Measurements from ENCODE around the gene STON1. TPM values are rescaled to one million over a fixed set of nuclear protein-coding genes. Genes with fewer than 3 reads are reported as not detected.

STON1 gene
- total and polyA plus RNA-seq, 2 of the 8 experiments (the other 6 are each of a cell fraction or from before 2014, with no cell fraction given) = 5.0 to 10.1 TPM

GRCh38 chr2:48541666-48542389 lies 11.9 kb downstream of the STON1 start:
- no peak overlapping the region for H3K27ac ChIP-seq (ENCODE audit: low read depth, low read length)
- H2BK20ac ChIP-seq (ENCODE audit: low read length) = no peak overlapping the region
- H3K56ac ChIP-seq (replicated peaks; ENCODE audit: insufficient read length, low read depth, low read length) = no peak overlapping the region
- no peak overlapping the region for H4K91ac ChIP-seq (replicated peaks; ENCODE audit: insufficient read length, low read length)
- H3K27me3 ChIP-seq (replicated peaks in 1 of 4; ENCODE audit: control insufficient read depth in 3 of 4, extremely low read depth in 1 of 4, insufficient read depth in 3 of 4, low read length in 3 of 4) = no peaks in the 10 kb centered on the region
- TF ChIP-seq SIX5 (IDR thresholded peaks at IDR 0.05; ENCODE audit: low read depth, low read length) (no peak), SRF (IDR thresholded peaks at IDR 0.05; ENCODE audit: low read depth, low read length) (no peak), SP2 (IDR thresholded peaks at IDR 0.05; ENCODE audit: low read length) (no peak), ATF3 (IDR thresholded peaks at IDR 0.05; ENCODE audit: insufficient read depth, low read depth, low read length) (no peak), BRCA1 (IDR thresholded peaks at IDR 0.05; ENCODE audit: low read depth, low read length) (no peak), TAF7 (optimal IDR thresholded peaks at IDR 0.05; ENCODE audit: borderline replicate concordance, low read depth, low read length) (no peak)
- no peaks in the 10 kb centered on the region for H3K79me1 ChIP-seq (ENCODE audit: low read depth, low read length)
- H3K4me2 ChIP-seq (ENCODE audit: insufficient read depth in 1 of 2, low read depth in 2 of 2, low read length in 2 of 2) = no peak overlapping the region
- no peak overlapping the region for H2AK5ac ChIP-seq (ENCODE audit: low read depth, low read length)
- ChIA-PET CTCF (ENCODE audit: partially characterized antibody) (interaction anchor here (0.8 to 0.9 kb wide), 2 partner anchors 16 to 47 kb away, joined by 3 to 7 read pairs; no protein-coding TSS in a partner anchor), POLR2A (ENCODE audit: partially characterized antibody) (interaction anchor here (1.4 kb wide), 1 partner anchor 26 kb away, joined by 3 read pairs; no protein-coding TSS in a partner anchor)
- H4K20me1 ChIP-seq (replicated peaks in 1 of 2; ENCODE audit: control insufficient read depth in 1 of 2, insufficient read depth in 2 of 2, low read length in 2 of 2) = no peaks in the 10 kb centered on the region
- no peak for DNase-seq (ENCODE audit: low read depth in 1 of 2, low spot score in 2 of 2)
- no peaks in the 10 kb centered on the region for H3K23me2 ChIP-seq (ENCODE audit: low read depth, low read length)
- no peak overlapping the region for H4K8ac ChIP-seq (ENCODE audit: extremely low read depth, insufficient read depth, low read length)
- H3K14ac ChIP-seq (ENCODE audit: insufficient read length) = no peak overlapping the region
- FAIRE-seq = no peak
- 96% methylated on average over 6 of the region's 7 CpGs; no CpG with 5 or more reads in 1 of the 2 experiments for WGBS, 2 experiments (ENCODE audit: extremely low coverage in 1 of 2, insufficient coverage in 1 of 2, insufficient read length in 1 of 2, insufficient replicate concordance in 2 of 2, low coverage in 1 of 2, low lambda C conversion rate in 2 of 2, missing lambda C conversion rate in 1 of 2)
- peaks cover 0 to 3% (median 0%) of the 10 kb centered on the region in 4 experiments; a peak in 2 of 8 replicates for H3K36me3 ChIP-seq (ENCODE audit: control insufficient read depth in 2 of 4, insufficient read depth in 4 of 4, low read length in 3 of 4)
- H3K9me3 ChIP-seq (ENCODE audit: insufficient read depth in 2 of 2, low read depth in 1 of 2, low read length in 1 of 2) = no peaks in the 10 kb centered on the region
- no peak overlapping the region for H2AFZ ChIP-seq (ENCODE audit: low read length)
- no peak overlapping the region for H2BK5ac ChIP-seq (ENCODE audit: low read depth, low read length)
- H3K9ac ChIP-seq (replicated peaks in 1 of 4; ENCODE audit: extremely low read depth in 1 of 4, low read depth in 3 of 4, low read length in 3 of 4) = no peak overlapping the region
- H3K4ac ChIP-seq (replicated peaks; ENCODE audit: insufficient read length, low read depth, low read length) = no peak overlapping the region
- H3K4me3 ChIP-seq (ENCODE audit: extremely low read depth in 1 of 4, insufficient read depth in 2 of 4, low read depth in 3 of 4, low read length in 4 of 4) = no peak overlapping the region
- no peak overlapping the region for H2BK12ac ChIP-seq (ENCODE audit: low read depth, low read length)
- no peak overlapping the region for H2BK15ac ChIP-seq (ENCODE audit: low read length)
- no peak overlapping the region for H2BK120ac ChIP-seq (replicated peaks; ENCODE audit: low read depth, low read length)
- H3K4me1 ChIP-seq (replicated peaks in 1 of 4; ENCODE audit: control insufficient read depth in 3 of 4, insufficient read depth in 4 of 4, low read length in 3 of 4) = peaks cover 0 to 2% (median 0%) of the 10 kb centered on the region in 4 experiments; a peak in 2 of 7 replicates
- H3K18ac ChIP-seq (ENCODE audit: extremely low read depth, low read length) = no peak overlapping the region
- H3K23ac ChIP-seq (ENCODE audit: insufficient read length) = no peak overlapping the region
- no peaks in the 10 kb centered on the region; a peak in 1 of 4 replicates for H3K79me2 ChIP-seq (ENCODE audit: control insufficient read depth in 1 of 2, insufficient read depth in 2 of 2, low read length in 2 of 2)
- no peak overlapping the region for H4K5ac ChIP-seq (ENCODE audit: insufficient read length, low read depth, low read length)
